ENCODE data around the gene NEURL1.

The NEURL1 gene

DNA sequence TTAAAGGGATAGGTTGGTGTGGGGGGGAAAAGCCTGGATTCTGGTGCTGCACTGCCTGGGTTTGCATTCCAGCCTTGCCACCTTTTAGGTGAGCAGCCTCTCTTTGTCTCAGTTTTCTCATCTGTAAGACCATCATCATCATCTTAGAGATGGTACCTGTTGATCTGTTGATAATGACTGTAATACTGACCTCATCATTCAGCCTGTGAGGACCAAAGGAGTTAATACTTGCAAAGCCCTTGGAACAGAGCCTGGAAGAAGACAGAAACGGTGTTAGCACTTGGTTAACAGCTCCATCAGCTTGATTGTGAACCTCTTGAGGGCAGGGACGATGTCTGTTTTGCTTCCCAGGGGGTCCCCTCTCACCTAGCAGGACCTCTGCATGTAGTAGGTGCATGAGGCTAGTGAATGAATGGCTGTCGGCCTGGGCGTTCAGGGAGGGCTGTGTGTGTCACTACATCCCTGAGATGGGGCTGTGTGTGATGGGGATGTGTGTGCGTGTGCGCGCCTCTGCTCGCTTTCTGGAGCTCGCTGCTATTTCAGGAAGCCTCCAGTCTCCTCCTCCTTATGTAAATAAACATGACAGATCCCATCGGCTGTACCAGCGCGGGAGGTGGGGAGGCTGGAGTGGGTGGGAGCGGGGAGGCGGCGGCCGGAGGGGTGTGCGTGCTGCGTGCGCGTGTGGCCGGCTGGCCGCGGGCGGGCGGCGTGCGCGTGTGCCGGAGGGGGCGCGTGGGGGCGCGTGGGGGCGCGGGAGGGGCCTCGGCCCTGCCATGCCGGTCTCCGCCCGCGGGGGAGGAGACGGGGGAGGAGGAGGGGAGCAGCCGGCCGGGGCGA is 61.2 kb downstream of the NEURL1 start:
- peak overlapping the region; percentile 46 for H3K4me3 ChIP-seq (ENCODE audit: low read depth, low read length)
- DNase-seq (ENCODE audit: low read depth): peak; percentile 23

DNA sequence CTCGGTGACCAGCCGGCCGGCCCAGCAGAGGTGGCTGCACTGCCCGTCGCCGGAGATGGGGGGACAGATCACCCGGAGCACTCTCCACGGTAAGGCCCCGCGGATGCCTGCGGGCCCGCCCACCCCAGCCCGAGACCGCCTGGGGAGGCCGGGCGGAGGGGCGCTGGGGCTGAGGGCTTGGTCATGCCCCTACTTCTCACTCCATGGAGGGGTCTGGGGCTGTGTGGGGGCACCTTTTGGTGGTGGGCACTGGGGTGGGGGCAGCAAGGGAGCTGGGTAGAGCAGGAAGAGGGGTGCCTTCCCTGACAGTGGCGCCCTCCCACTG is 61.8 kb downstream of the NEURL1 start:
- H3K4me3 ChIP-seq (ENCODE audit: low read depth, low read length): peak overlapping the region; percentile 46
- DNase-seq (ENCODE audit: low read depth): no peak

DNA sequence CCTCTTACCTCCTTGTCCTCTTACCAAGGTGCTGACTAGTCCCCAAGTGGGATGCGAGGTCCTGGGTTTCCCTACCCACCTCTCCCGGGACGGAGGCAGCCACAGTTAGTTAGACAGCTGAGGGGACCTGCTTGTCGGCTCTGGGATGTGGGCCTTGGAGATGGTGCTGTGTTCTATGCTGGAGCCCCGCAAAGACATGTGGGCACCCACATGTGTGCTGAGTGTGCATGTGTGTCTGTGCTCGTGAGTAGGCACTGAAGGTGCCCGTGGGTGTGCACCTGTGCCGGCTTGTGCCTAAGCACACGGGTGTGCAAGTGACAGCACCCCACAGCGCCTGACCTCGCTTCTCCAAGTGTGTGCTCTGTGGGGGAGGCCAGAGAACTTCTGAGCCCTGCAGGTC is 62.2 kb downstream of the NEURL1 start:
- DNase-seq (ENCODE audit: low read depth): no peak
- no peak overlapping the region for H3K4me3 ChIP-seq (ENCODE audit: low read depth, low read length)

DNA sequence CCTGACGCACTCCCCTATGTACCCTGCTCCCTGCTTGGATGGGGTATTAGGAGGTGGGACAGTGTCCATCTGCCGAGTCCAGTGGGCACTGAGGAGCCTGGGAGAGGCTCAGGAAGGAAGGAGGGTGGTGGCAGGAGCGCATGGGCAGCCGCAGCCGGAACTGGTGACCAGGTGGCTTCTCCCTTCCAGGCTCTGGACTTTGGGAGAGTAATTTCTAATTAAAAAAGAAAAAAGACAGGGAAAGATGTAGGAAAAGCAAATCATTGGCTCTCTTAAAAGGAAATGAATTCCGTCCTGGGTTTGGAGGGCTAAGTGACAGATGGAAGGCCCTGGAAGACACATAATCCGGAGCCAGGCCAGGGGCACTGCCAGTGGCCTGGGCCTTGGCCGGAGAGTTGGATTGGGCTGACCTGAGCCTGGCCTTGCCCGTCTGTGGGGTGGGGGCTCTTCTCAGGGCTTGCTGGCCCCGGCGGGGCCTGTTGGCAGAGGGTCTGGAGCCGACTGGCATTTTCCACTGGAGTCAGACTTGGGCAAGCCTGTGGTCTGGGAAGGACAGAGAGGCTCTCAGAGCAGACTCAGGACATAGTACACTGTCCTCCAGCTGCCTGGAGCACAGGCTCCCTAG is 63.0 kb downstream of the NEURL1 start:
- DNase-seq (ENCODE audit: low read depth): no peak
- no peak overlapping the region for H3K4me3 ChIP-seq (ENCODE audit: low read depth, low read length)

DNA sequence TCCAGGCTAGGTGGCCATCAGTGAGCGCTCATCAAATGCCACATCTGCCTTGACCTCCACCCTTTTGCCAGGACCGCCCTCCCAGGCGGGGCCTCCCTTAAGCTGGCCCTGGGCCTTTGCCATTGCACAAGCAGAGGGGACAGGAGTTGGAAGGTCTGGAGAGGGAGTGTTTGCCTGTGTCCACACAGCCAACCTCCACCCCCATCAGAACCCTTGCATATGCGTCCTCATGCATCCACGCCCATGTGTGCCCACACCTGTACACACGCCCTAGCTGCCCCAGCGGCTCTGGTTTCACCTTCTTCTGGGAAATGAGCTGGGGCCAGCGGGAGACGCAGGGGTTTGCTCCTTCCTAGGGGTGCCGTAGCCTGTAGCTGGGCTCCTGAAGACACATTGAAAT is 64.0 kb downstream of the NEURL1 start:
- H3K4me3 ChIP-seq (ENCODE audit: low read depth, low read length): no peak overlapping the region
- DNase-seq (ENCODE audit: low read depth): no peak

DNA sequence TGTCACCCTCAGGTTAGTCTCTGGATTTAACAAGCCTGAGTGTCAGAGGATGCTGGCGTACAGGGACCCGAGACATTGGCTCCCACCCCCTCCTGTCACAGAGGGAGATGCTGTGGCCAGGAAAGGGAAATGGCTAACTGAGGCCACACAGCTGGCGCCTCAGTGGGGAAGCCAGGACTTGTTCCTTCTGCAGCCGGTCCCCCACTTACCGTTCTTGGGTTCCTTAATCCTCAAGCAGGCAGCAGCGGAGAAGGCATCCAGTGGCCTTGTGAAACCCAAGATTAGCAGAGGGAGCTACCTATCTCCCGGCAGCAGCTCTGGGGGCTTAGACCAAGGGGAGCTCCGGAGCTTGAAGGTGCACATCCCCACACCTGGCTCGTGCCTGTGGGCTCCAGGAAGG is 65.4 kb downstream of the NEURL1 start:
- H3K4me3 ChIP-seq (ENCODE audit: low read depth, low read length): no peak overlapping the region
- DNase-seq (ENCODE audit: low read depth): no peak

DNA sequence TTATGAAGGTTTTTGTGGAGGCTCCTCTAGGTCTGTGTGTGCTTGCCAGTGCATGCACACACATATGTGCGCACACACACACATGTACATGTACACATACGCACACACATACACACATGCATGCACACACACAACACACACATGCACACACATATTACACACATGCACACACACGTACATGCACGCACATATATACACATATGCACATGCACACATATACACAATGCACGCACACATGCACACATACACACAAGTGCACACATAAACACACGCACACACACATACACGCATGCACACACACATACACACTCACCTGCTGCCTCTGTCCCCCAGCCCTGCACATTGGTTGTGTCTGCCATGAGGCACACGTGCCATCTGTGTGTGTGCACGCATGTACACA is 66.3 kb downstream of the NEURL1 start:
- H3K4me3 ChIP-seq (ENCODE audit: low read depth, low read length): no peak overlapping the region
- DNase-seq (ENCODE audit: low read depth): no peak

DNA sequence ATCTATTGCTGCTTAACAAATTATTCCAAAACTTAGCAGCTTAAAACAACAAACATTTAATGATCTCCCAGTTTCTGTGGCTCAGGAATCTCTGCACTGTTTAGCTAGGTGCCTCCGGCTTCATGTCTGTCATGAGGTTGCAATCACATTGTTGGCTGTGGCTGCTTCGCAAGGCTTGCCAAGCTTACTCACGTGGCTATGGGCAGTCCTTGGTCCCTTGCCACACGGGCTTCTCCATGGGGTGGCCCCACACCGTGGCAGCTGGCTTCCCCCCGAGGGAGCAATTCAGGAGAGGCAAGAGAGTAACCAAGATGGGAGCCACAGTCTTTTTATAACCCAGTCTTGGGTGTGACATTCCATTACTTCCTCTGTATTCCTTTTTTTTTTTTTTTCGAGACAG is 67.4 kb downstream of the NEURL1 start:
- no peak overlapping the region for H3K4me3 ChIP-seq (ENCODE audit: low read depth, low read length)
- no peak for DNase-seq (ENCODE audit: low read depth)

DNA sequence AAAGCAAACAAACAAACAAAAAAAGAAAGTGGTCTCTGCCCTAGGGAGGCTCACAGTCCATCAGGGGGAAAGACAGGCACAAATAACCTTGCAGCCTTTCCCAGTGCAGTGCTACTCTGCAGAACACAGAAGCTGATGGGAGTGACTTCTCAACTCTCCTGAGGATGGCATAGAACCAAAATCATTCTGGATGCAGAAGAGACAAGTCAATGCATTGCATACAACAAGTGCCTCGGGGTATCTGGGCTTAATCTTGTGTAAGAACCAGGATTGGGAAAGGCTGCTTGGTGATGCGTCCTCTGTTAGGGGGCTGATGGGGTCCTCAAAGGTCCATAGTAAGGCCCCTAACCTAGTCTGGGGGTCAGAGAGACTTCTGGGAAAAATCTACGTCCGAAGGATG is 68.9 kb downstream of the NEURL1 start:
- H3K4me3 ChIP-seq (ENCODE audit: low read depth, low read length): no peak overlapping the region
- no peak for DNase-seq (ENCODE audit: low read depth)

DNA sequence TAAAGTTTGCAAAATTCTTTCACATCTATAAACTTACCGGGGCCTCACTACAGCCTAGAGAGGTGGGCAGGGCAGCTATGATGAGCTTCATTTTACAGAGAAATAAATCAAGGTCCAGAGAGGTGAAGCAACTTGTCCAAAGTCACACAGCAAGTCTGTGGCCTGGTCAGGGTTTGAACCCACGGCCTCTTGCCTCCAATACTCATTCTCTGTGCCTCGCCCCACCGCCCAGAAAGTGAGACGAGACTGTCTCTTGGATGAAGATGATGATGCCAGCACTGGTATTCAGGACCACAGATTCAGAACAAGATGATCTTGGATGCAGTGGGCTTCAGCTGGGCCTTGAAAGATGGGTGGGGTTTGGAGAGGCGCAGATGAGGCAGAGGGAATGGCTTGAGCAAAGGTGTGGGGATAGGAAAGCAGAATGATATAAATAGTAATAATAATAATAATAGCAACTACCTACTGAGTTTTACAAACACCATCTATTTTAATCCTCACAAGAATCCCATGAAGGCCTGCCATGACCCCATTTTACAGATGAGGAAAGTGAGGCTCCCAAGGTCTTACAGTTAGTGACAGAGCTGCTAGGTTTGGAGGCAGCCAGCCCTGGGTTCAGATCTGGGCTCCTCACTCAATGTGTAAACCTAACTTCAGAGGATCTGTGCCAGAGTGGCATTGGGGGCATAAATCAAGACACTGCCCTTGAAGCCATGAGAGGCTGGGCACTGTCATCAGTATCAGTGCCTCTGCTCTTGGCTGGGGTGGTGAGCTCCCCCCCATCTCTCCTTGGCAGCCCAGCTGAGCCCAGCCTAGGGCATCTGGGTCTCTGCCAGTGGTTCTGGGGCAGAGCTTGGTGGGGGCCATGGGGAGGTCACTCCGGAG is 70.0 kb downstream of the NEURL1 start:
- DNase-seq (ENCODE audit: low read depth): no peak
- no peak overlapping the region for H3K4me3 ChIP-seq (ENCODE audit: low read depth, low read length)

DNA sequence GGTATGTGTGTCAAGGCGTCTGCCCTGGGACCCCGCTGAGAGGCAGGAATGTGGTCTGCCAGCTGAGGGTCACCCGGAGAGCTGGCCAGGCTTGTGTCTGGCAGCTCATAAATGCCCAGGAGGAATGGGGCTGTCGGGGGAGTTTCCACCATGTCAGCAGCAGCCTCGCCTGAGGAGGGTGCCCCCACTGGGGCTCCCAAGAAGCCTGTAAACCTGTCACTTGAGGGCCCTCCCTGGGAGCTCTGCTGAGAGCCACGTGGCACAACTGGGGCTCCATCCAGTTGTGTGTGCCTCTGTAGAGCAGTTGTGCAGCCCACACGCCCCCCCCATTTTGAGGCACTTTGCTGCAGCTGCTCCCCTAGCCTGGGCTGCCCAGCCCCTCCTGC is 70.6 kb downstream of the NEURL1 start:
- H3K4me3 ChIP-seq (ENCODE audit: low read depth, low read length): no peak overlapping the region
- no peak for DNase-seq (ENCODE audit: low read depth)

DNA sequence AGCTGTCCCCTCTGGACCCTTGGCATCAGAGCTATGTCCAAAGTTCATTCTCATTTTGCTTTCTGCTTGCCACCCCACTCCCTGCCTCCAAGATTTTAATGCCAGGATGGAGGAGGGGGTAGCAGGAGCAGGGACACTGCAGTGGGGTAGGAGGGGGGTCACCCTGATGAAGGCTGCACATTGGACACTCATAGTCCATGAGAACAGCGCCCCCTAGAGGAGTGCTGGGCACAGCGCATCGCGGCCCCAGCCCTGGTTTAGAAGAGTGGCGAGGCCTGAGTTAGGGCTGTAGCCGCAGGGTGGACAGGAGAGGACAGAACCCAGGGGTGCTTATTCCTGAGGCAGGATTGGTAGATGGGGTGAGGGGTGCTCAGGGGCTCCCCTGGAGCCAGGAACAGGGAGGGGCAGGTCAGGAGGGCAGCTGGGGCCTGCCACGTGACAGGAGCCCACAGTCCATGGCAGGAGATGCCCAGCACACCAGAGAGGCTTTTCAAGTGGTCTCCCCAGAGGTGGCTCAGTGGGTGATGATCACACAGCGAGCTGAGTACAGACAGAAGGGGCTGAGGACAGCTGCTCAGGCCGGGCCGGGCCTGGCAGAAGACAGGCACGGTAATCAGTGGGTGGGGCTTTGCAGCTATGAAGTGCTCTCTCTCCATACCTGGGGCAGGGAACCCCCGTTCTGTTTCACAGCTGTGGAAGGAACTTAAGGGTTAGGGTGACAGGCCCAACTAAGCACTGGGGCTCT is 71.4 kb downstream of the NEURL1 start:
- H3K4me3 ChIP-seq (ENCODE audit: low read depth, low read length): no peak overlapping the region
- DNase-seq (ENCODE audit: low read depth): no peak

DNA sequence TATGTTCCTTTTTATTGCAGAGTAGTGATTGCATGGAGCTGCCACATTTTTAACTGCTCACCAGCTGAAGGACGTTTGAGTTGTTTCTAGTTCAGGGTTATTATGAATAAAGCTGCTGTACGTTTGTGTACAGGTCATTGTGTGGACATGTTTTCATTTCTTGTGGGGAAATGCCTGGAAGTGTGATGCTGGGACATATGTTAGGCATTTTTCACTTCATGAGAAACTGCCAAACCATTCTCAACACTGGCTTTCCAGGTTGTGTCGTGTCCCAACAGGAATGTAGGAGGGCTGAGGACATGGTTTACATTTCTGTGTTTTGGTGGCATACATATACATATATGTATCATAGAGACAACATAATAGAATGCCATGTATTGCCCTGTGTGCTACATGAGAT is 73.0 kb downstream of the NEURL1 start:
- no peak for DNase-seq (ENCODE audit: low read depth)
- H3K4me3 ChIP-seq (ENCODE audit: low read depth, low read length): no peak overlapping the region

DNA sequence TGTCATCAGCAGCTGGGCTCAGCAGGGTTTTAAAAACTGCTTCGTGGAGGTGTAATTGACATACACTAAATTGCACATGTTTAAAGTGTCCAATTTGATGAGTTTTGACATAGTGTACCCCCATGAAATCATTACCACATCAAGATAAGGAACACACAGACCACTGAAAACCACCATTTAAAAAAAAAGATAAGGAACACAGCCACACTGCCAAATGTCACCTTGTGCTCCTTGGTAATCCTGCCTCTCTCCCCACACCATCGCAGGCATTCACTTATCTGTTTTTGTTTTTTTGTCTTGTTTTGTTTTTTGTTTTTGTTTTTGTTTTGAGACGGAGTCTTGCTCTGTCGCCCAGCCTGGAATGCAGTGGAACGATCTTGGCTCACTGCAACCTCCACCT is 75.0 kb downstream of the NEURL1 start:
- no peak overlapping the region for H3K4me3 ChIP-seq (ENCODE audit: low read depth, low read length)
- DNase-seq (ENCODE audit: low read depth): no peak

DNA sequence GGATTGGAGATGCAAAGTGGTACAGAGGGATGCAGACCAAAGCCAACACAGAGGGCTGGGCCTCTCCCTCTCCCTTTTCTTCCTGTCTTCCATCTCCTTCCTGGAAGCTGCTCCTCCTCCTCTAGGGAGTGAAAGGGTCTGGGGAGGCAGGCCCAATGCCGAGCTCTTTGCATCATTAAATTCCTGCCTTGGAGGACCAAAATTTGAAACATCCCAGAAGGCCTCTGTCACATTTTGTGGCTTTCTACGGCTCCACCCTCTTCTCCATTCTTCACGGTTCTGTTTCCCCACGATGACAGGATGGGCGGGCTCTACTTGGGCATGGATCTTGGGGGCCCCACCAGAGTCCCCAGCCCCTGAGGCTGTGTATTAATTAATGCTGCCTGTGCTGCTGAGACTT is 76.4 kb downstream of the NEURL1 start:
- no peak for DNase-seq (ENCODE audit: low read depth)
- H3K4me3 ChIP-seq (ENCODE audit: low read depth, low read length): no peak overlapping the region

DNA sequence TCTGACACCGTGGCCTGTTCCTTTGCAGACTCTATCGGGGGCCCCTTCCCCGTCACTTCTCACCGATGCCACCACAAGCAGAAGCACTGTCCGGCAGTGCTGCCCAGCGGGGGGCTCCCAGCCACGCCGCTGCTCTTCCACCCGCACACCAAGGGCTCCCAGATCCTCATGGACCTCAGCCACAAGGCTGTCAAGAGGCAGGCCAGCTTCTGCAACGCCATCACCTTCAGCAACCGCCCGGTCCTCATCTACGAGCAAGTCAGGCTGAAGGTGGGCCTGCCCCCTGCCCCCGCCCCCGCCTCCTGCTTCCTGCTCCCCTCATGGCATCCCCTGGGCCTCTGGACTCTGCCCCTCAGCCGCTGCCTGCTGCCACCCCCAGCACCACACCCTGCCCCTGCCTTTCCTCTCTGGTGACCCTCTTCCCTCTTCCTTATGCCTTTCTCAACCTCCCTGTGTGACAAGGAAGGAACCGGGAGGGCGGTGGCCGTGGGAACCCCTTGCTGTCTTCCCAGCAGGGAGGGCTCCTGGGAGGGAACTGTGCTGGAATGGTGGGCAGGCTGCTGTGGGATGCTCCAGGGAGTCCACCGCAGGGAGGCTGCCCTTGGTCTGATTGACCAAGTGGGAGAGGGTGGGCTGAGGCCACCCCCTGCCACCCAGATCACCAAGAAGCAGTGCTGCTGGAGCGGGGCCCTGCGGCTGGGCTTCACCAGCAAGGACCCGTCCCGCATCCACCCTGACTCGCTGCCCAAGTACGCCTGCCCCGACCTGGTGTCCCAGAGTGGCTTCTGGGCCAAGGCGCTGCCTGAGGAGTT is 77.5 kb downstream of the NEURL1 start:
- H3K4me3 ChIP-seq (ENCODE audit: low read depth, low read length): no peak overlapping the region

DNA sequence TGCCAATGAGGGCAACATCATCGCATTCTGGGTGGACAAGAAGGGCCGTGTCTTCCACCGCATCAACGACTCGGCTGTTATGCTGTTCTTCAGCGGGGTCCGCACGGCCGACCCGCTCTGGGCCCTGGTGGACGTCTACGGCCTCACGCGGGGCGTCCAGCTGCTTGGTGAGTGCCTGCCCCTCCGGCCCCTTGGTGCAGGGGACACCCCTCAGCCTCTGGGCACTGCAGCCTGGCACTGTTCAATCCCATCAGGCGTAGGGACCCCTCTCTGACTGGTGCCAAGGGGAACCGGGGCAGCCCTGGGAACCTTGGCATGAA is 78.1 kb downstream of the NEURL1 start:
- DNase-seq (ENCODE audit: low read depth): no peak
- H3K4me3 ChIP-seq (ENCODE audit: low read depth, low read length): no peak overlapping the region

More for the DNA sequence above, 77.5 kb downstream of the NEURL1 start:
- DNase-seq (ENCODE audit: low read depth): no peak

DNA sequence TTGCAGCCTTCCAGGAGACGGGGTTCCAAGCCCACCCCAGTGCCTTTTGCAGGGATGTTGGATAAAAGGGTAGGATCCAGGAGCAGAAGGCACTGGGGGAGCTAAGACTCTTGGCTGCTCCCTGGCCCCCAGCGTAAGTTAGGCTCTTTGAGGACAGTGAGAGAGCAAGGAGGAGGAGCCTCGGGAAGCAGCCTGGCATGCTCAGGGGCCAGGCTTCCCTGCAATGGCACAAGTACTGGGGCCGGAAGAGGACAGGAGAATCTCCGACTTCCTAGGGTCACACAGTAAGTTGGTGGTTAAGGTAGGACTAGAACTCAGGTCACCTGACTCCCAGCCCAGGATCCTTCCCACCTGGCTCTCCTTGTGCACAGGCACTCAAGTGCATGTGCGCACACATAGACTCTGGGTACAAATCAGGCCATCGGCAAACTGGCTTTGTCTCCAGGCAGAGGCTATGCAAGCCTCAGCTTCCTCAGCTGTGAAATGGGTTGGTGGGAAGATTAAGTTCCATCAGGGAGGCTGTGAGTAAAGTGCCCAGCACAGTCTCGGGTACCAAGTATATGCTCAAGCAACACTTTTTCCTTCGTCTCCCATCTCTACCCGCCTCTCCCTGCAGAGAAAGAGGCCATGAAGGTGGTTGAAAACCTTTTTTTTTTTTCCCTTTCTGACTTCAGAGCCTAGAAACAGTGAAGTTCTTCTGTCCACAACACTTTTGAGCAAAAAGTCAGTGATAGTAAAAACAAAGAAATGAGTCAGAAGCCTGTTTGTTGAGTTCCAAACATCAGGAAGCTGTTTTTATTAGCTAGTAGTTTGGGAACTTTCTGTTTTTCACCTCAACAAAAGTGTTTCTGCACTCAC is 79.1 kb downstream of the NEURL1 start:
- DNase-seq (ENCODE audit: low read depth): no peak
- H3K4me3 ChIP-seq (ENCODE audit: low read depth, low read length): no peak overlapping the region

DNA sequence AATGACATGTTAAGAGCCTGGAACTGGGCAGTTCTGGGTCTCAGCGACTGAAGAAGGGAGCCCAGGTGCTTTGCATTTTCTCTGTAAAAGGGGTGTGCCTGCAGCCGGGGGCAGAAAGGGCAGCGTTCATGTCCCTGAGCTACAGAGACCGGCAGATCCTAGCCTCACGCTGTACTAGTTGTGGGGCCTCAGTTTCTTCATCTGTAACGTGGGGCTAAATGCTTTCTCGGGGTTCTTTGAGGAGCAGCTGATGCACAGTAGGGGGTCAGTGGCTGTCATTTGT is 79.6 kb downstream of the NEURL1 start:
- DNase-seq (ENCODE audit: low read depth): no peak

More for the DNA sequence above, 79.6 kb downstream of the NEURL1 start:
- H3K4me3 ChIP-seq (ENCODE audit: low read depth, low read length): no peak overlapping the region
